Femur (tissue), 1 donor: ENCODE measurements around the gene PRKAB1.

Experiments
- DNase-seq: peaks from one replicate; pipeline ENCODE4 v3.0.0-alpha.2; 2017

Gene PRKAB1

DNA sequence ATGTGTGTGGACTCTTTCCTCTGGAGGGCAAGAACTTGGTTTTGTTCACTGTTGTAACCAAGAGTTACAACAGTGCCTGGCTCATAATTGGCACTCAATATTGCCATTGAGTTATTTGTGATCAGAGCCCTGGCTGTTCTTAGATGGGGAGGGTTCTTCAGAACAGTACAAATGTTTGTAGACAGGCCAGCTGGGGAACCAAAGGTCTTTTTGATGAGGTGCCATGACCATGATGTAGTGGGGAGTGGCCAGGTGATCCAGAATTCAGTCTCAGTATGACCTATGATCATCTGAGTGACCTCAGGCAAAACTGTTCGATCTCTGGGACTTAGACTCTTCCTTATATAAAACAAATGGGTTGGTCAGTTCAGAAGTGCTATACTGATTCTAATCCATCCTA lies 3.3 kb upstream of the PRKAB1 start:
- DNase-seq: no peak

DNA sequence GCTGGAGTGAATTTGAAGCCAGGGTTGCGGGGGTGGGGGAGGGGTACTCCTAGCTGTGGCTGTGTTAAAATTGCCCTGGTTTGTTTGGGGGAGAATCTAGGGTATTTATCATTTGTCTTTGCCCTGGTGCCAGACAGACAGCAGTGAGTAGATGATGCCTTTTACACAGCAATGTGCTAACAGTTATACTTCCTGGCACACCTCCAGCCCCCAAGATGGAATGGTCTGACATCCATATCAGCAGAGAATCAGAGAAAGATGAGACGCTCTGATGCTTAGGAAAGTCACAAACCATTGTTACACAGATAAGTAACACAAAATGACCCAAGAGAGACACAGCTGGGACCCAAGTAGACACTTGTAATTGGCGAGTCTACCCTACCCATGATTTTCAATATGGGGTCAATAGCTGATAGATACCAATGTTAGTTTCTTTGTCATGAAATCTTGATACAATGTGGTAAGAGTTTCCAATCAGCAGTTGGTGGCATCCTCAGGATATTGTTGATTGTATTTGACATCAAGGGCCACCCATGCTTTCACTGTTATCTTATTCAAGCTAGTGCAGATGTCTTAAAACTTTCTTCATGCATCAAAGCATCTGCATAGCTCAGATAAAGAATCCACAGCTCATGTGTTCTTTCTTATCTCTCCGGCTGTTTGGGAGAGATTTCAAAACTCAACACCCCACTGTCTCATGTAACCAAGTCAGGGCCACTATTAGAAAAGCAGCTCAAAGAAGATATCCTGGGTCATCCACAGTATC lies 2.6 kb upstream of the PRKAB1 start:
- DNase-seq: no peak

DNA sequence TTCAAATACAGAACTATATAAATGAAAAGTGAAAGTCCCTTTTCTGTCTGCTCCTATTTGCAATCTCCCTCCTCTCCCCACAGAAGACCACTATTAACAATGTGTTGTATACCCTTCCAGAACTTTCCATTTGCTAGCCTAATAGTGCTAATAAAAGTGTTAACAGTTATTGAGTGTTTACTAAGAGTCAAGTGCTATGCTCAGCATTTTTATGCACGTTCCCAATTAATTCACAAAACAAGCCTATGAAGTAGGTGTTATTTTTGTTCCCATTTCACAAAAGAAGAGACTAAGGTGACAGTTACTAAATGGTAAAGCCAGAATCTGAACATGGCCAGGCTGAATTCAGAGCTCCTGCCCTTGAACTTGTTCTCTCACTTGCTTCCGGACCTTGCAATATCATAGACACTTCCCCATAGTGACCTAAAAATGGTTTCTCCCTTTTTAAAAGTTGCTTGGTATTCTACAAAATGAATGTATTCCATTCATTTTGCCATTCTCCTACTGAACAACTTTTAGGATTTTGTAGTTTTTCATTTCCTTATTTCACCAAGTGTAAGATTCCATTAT lies 1.6 kb upstream of the PRKAB1 start:
- DNase-seq: no peak

DNA sequence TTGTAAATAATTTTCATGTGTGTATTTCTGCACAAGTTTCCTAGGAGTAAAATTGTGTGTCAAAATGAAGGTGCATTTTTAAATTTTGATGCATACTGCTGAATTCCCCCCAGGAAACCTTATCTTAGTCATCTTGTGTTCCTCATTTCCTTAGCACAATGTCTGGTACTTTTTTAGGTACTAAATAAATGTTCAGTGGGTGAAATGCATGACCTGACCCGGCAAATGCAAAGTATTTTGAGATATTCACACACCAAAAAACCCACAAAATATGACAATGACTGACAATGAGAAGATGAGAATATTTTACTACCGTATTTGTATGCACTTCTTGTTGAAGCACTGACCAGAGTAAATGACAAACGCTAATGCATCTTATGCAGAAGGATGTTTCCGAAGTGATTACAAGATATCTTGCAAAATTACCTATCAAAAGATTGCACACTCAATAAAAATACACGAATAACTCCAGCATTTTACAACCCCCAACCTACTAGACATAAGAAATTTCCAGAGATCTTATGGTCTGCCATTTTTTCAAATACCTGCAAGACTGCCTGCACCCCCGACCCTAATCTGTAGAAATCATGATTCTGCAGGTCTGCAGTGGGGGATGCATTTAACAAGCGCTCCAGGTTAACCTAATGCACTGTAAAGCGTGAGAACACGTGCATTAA lies 895 bp upstream of the PRKAB1 start:
- no peak for DNase-seq

DNA sequence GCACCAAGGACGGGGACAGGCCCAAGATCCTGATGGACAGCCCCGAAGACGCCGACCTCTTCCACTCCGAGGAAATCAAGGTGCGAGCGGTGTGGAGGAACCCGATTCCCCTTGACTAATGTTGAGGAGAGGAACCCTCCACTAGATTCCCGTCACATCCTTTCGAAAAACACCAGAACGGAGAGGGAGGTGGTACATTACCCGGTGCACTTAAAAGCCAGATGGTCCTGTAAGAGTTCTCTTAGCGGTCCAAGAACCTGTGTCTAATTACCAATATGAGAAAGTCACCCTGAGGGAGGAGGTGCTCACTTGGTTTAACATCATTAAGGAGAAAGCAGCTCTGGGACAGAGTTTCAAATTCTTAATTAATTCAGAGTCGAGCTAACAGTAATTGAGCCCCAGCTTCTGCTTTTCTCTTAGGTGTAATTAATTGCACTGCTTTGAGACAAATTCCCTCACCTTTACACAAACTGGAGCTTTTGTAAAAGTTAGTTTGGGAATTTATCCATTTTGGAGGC lies 450 bp downstream of the PRKAB1 start:
- no peak for DNase-seq

DNA sequence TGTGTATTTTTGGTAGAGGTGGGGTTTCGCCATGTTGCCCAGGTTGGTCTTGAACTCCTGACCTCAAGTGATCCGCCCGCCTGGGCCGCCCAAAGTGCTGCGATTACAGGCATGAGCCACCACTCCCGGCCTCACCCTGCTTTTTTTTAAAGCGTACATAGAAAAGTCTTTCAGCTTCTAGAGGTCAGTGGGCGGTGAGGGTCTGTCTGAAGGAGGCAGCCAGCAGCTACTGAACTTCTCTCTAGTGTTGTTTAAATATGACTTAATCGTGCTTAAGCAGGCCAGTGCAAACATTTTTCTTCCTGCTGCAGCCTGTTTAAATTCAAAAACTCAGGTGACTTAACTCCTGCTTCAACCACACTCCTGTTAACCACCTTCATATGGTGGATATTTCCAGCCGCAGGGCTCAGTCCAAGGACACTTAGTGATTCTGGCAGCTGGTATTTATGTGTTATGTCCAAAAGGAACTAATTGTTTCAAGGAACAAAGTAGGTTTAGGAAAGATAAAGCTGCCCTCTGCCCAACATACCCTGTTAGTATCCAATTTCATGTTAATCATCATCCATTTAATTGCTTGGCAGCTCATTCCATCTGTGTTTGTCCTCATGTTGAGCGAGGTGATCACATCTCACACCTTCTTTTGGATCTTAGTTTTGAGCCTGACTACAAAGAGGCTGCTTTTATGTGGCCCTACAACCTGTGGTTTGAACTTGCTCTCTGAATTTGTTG lies 2.0 kb downstream of the PRKAB1 start:
- no peak for DNase-seq

DNA sequence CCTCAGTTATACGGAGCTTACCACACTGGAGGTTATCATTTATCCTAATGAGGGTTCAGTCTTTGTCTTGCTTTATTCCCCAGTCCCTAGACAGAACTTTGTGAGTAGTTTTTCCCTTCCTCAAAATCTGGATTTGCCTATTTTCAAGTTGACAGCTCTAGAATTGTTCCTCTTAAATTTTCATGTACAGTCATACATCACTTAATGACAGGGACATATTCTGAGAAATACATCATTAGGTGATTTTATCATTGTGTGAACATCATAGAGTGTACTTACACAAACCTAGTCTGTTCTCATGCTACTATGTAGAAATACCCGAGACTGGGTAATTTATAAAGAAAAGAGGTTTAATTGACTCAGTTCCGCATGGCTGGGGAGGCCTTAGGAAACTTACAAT lies 3.1 kb downstream of the PRKAB1 start:
- no peak for DNase-seq

DNA sequence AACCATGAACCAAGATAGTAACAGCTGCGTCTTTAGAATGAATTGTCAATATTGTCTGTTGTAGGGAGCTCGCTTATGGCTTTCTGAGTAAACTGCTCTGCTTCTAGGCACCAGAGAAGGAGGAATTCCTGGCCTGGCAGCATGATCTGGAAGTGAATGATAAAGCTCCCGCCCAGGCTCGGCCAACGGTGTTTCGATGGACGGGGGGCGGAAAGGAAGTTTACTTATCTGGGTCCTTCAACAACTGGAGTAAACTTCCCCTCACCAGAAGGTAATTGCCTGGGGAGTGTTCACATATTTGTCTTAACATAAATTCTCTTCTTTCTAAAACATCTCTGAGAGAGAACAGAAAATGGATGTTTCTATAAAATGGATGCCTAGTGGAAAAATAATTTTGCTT lies 4.3 kb downstream of the PRKAB1 start:
- no peak for DNase-seq

DNA sequence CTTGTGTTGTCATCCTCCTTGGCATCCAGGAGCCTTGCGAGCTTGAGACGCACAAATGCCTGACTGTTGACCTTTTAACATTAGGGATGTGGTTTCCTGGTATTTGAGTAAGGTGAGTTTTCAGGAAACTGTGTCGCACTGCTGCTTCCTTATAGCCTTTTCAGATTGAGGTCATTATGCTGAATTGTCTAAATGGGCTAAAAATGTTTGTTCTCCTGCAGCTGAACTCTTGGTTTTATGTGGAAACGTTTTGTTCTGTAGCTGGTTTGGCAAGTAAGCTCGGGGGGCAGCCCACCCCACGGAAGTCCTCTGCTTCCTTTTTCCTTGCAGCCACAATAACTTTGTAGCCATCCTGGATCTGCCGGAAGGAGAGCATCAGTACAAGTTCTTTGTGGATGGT lies 5.7 kb downstream of the PRKAB1 start:
- DNase-seq: no peak

DNA sequence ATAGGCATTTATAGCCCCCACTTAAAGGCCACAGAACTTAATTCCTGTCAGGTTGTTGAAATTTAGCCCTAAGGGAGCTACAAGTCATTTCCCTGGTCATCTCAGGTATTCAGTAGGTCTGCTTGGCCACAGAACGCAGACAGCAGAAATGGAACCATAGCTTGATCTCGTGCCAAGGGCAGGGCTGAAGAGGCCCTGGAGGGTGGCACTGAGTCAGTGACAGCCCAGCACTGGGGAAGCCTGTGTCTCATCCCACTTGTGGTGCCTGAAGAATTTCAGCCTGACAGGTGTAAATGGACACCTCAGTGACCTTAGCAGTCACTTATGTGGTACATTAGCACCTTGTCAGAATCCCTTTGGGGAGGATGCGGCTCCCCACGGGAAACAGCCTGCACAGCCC lies 6.6 kb downstream of the PRKAB1 start:
- DNase-seq: no peak

DNA sequence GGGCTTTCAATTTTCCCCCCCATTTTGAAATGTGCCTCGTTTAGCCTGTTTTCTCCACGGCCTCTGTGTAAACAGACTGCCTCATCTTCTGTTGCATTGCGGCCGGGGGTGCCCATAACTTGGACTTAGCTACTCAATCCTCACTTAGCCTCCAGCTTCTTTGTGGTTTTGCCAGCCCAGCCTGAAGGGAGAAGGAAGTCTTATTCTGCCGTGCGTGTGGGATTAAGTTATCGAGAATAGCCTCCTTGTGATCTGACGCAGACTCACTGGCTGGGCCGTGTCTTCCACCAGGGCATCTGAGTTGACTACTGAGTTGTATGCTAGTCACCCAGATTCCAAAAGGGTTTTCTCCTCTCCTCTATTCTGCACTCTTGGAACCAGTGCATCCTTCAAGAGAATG lies 8.1 kb downstream of the PRKAB1 start:
- DNase-seq: no peak

DNA sequence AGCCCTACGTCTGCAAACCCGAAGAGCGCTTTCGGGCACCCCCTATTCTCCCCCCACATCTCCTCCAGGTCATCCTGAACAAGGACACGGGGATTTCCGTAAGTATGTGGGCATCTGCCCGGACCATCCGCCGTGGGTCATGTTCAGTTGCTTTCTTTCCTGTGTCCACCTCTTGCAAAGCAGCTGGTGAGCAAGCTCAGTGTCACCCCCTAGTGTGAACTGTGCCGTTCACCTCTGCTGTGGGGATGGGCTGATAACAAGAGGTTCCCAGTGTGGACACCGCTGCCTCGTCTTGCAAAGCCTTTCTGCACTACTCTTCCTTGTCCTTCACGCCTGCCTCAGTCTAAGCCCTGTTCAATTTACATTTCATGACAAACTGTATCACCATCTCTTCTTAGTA lies 8.6 kb downstream of the PRKAB1 start:
- no peak for DNase-seq

DNA sequence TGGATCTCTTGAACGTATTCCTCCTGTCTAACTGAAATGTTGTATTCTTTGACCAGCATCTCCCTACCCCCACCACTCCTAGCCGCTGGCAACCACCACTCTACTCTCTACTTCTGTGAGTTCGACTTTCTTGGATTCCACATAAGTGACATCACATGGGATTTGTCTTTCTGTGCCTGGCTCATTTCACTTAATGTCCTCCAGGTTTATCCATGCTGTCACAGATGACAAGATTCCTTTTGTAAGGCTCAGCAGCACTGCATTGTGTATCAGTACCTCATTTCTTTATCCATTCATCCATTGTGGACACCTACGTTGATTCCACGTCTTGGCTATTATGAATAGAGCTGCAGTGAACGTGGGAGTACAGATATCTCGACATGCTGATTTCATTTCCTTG lies 10.5 kb downstream of the PRKAB1 start:
- no peak for DNase-seq

DNA sequence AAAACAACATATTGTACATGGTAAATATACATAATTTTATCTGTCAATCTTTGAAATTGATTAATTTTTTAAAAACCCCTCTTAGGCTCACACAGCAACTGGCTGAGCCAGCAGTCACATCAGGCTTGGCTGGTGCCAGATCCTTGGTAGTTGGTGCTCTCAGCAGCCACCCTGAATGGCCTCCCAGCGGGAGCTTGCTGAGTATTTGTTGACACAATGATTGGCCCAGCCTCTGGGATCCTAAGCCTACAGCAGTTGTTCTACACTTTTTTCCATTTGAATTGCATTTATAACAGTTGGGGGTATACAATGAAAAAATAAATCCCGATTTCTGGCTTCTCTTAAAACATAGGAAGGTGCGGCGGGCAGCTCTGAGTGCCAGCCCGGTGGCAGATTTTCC lies 11.1 kb downstream of the PRKAB1 start:
- no peak for DNase-seq

DNA sequence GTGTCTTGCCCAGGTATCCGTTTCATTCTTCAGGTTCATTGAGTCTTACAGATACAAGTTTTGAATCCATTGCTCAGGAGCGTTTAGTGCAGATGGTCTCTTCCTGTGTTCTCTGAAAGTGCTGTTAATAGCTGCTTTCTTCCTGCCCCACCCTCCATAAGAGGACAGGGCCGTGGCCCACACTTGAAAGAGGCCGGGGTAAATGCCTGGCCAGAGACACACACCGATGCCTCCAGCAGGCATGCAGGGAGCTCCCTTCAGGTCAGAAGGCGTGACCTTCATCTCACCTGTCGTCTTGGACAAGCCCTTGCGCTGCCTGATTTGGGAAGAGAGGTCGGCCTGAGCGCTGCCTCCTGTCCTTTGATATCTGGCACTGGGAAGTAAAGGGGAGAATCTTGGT lies 11.6 kb downstream of the PRKAB1 start:
- DNase-seq: no peak

DNA sequence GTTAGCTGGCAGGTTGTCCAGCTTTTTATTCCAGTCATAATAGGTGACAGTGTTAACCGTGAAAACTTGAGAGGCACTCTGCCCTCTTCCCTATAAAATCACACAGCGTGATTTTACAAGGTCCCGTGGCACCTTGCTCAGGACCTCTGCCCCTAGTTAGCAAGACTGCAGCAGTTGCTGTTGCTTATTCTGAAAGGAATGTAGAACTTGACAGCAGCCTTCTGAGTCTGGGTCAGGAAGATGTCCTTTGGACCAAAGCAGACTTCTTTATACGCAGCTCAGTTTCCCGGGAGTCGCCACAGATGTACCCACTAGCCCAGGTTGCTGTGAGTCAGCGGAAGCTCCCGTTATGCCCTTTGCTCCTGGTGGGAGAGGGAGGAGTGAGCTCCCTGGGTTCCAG lies 13.2 kb downstream of the PRKAB1 start:
- DNase-seq: no peak

DNA sequence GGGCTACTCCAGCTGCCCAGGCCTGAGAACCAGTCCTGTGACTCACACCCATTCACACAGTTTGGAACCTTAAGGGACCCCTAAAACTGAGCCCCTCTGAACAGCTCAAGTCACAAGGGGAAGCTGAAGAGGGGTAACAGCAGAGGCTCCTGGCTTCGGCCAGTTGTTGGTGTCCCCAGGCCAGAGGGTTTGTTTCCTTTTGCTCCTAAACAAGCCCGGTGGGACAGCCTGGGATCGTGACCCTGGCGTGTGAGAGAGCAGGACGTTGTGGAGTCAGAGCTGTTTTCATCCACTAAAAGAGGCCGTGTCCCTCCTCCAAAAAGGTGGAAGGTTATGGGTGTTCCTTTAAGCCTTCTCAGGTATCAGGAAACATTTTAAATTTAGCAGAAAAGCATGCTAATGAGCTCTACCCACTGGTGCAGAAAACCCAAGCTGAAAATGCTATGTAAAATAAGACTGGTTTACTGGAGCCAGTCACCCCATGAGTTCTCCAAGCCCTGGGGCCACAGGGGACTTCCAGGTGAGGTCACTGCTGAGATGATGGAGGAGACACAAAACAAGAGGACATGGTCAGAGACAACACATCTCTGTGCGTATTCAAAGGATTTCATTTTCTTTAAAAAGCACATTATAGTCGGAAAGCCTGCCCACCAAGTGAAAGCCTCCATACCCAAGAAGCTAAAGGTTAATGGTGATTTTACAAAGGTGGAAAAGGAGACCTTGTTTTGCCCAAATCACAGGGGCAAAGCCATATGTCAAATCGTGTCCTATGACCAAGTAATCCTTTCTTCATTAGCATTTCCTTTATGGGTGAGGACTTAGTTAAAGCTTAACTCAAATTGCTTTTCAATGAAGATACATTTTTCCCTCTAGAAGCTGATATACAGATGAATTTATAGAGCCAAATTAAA lies 14.1 kb downstream of the PRKAB1 start:
- no peak for DNase-seq

DNA sequence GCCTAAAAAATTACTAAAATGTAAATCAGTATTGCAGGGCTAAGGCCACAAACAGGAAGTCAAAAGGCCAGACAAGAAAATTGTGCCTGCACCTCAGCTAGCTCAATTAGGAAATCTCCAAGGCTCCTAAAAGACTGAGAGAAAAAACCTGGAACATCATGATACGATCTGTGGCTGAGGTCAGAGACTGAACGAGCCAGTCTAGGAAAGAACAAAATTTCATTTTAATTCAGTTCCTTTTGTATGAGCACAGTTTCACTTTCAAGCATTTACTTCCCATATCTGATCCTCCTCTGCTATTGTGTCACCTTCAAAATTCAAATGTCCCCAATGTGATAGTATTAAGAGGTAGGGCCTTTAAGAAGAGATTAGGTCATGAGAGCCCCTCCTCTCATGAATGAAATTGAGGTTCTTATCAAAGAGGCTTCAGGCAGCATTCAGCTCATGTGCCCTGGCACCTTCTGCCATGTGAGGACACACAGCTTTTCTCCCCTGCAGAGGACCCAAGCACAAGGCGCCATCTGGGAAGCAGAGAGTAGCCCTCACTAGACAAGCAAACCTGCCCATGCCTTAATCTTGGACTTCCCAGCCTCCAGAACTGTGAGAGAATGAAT lies 14.8 kb downstream of the PRKAB1 start:
- DNase-seq: no peak

DNA sequence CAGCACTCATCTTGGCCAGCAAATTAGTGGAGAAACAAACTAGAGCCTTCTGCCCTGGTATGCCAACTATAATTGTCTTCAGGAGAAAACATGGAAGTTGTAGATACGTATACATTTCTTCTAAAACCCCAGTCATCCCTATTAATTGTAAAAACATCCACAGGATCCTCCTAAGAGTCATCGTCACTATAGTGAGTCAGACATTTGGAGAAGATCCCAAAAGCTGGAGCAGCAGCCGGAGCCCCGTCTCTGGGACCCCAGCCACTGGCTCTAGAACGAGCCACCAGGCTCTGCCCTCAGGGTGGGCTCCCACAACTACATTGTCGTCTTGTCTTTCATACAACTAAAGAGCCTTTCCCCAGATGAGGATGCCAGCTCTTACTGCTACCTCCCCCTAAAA lies 15.5 kb downstream of the PRKAB1 start:
- DNase-seq: no peak

DNA sequence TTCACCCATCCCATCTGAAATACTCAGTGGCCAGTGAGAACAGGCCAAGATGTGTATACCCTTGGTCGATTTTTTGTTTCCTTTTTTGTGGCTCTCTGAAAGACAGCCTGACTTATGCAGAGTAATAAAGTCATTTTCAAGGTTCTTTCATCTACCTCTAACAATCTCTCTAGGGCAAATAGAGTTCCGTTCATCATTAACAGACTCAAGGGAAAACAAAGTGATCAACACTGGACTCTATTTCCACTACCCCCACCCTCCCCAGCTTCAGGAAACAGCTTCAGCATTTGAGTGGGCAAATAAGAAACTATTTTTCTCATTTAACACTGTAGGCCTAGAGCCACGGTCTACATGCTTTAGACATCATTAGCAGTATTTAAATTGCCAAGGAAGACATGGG lies 15.9 kb downstream of the PRKAB1 start:
- no peak for DNase-seq

DNA sequence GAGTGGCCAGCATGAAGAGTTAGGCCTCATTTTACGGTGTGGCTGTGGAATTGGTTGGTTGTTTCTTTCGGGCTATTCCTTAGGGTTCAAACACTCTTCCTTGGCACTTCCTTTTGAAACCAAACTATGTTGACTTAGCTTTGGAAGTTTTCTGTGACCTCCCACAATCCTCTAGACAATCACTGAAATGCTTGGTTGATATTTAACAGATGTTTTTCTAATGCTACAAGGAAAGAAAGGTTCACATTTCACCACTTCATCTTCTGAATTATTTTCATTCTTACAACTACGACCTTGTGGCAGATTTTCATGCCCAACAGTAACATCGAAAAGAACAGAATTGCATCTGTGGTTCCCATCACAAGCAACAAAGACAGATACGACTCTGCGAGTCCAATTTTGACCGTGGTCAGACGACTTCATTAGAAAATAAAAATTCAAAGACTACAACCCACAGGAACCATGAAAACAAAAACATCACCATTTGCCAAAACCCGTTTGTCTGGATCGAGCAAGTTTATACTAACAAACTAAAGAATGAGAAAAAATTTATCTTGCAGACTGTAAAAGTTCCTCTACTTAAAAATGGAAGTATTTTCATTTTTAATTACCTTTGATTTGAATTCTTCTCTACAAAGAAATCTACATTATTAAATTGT lies 16.9 kb downstream of the PRKAB1 start:
- DNase-seq: no peak
